Suprapubic skin (tissue), 4 donors: Measurements from ENCODE around the gene CRYBG2. TPM values are rescaled to one million over a fixed set of nuclear protein-coding genes. Genes with fewer than 3 reads are reported as not detected.

Experiments used
- DNase-seq, 2 donors: peaks; one replicate each; pipeline ENCODE4 v3.0.0-alpha.2; 2019; ENCODE audit warnings: low spot score in 2 of 2
- H3K27ac ChIP-seq: fragments of 200-600 bp; sonication (generic); one replicate; pipeline ENCODE4 v1.5.1; 2019
- H3K27me3 ChIP-seq: fragments of 200-600 bp; sonication (generic); one replicate; pipeline ENCODE4 v1.5.1; 2019
- H3K36me3 ChIP-seq: fragments of 200-600 bp; sonication (generic); one replicate; pipeline ENCODE4 v1.5.1; 2019
- H3K4me1 ChIP-seq: fragments of 200-600 bp; sonication (generic); one replicate; pipeline ENCODE4 v1.5.1; 2019
- H3K4me3 ChIP-seq: fragments of 200-600 bp; sonication (generic); one replicate; pipeline ENCODE4 v1.5.1; 2019; ENCODE audit warnings: mild to moderate bottlenecking
- H3K9me3 ChIP-seq: fragments of 200-600 bp; sonication (generic); one replicate; pipeline ENCODE4 v1.5.1; 2019
- EP300 ChIP-seq: sonication (generic); formaldehyde crosslinking; IDR thresholded peaks from one replicate; pipeline ENCODE4 v1.6.1; 2017; ENCODE audit warnings: antibody characterized with exemption
- POLR2A ChIP-seq, 2 donors: fragments of 450-650 bp; IDR thresholded peaks; one replicate each; pipeline ENCODE4 v1.6.1; 2017; ENCODE audit warnings: antibody characterized with exemption in 2 of 2, mild to moderate bottlenecking in 2 of 2, moderate library complexity in 2 of 2
- POLR2AphosphoS5 ChIP-seq, 3 donors: sonication (generic); formaldehyde crosslinking; IDR thresholded peaks; one replicate each; pipeline ENCODE4 v1.6.1; 2017; ENCODE audit warnings: antibody characterized with exemption in 3 of 3
- WGBS: methylation state at CpG from one replicate; pipeline ENCODE4 v1.1.5; 2018; 5-methylcytosine and 5-hydroxymethylcytosine counted together
- total RNA-seq, 4 donors: library from RNA; depleted of rRNA; stranded (reverse); fragments of >200 nt; gene quantifications; one replicate each; pipeline ENCODE4 v1.1.0, GENCODE V29; 2016
- TF ChIP-seq, protein P1 (sequence below), 2 donors: fragments of 200-600 bp in 1 of 2; fragments of 450-650 bp in 1 of 2; sonication (generic) in 1 of 2; IDR thresholded peaks; one replicate each; pipeline ENCODE4 v1.5.1; 2016 to 2019; ENCODE audit warnings: antibody characterized with exemption in 2 of 2, mild to moderate bottlenecking in 1 of 2, moderate library complexity in 1 of 2

The CRYBG2 gene
- total RNA-seq, 4 donors from 2014 or later: 47.8 to 96.9 (median 62.8) TPM

DNA sequence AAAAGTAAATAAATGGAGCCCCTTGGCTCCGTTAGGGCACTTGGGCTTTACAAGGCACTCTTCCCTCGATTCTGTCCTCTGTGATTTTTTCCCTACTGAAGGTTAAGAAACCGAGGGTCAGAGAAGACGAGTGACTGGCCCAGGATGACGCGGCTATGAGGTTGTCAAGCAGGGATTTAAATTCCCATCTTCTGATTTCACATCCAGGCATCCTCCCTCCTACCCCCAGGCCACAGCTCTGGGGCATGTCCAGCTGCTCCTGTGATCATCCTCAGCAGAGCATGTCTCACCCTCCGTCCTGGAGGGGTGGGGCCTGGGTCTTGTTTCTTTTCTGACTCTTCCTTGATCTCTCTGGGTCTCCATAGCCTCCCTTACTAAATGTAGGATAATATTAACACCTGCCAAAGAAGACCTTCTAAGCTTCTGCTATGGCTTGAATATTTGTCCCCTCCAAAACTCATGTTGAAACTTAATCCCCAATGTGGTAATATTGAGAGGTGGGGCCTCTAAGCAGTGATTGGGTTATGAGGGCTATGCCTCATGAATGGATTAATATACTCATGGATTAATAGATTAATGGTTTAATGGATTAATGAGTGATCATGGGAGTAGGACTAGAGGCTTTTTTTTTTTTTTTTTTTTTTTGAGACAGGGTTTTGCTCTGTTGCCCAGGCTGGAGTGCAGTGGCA is 4.6 kb downstream of the CRYBG2 start:
- TF ChIP-seq, protein P1, sequence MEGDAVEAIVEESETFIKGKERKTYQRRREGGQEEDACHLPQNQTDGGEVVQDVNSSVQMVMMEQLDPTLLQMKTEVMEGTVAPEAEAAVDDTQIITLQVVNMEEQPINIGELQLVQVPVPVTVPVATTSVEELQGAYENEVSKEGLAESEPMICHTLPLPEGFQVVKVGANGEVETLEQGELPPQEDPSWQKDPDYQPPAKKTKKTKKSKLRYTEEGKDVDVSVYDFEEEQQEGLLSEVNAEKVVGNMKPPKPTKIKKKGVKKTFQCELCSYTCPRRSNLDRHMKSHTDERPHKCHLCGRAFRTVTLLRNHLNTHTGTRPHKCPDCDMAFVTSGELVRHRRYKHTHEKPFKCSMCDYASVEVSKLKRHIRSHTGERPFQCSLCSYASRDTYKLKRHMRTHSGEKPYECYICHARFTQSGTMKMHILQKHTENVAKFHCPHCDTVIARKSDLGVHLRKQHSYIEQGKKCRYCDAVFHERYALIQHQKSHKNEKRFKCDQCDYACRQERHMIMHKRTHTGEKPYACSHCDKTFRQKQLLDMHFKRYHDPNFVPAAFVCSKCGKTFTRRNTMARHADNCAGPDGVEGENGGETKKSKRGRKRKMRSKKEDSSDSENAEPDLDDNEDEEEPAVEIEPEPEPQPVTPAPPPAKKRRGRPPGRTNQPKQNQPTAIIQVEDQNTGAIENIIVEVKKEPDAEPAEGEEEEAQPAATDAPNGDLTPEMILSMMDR (IDR thresholded peaks at IDR 0.05): no peak
- TF ChIP-seq EP300: no peak
- TF ChIP-seq POLR2AphosphoS5 (IDR thresholded peaks at IDR 0.05): no peak
- TF ChIP-seq POLR2A (IDR thresholded peaks at IDR 0.05): no peak

DNA sequence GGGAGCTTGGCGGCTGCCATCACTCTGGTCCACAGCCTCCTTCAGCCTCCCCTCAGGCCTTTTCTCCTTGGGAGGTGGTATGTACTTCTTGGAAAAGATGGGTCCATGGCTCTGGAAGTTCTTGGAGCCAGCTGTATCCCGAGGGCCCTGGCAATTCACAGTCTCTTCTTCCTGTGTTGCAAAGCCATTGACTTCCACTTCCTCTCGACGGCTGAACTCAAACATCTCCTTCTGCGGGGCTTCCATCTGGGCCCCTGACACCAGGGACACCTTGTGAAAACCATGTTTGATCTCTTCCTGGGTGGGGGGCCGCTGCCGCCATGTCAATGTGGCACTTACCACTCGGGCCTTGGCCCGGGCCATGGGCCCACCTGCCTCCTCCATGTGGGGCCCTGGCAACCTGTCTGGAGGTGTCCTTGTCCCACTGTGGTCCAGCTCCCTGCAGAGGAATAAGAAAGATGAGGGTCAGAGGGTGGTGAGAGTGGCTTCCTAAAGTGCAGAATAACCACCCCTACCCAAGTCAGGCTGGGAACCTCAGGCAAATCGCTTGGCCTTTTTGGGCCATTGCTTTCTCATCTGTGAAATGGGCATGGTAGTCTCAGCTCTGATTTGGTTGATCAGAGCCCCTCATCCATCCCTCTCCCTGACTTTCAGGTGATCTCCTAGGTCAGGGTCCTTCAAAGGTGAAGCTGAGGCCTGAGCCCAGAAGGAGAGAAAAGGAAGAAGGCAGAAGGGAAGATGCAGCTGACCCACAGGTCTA is 7.5 kb downstream of the CRYBG2 start:
- Histone ChIP-seq H3K9me3 (no peaks in the 10 kb centered on the region), H3K27me3 (no peaks in the 10 kb centered on the region), H3K4me3 (no peak overlapping the region), H3K4me1 (peaks cover 10% of the 10 kb centered on the region), H3K36me3 (peaks cover 5% of the 10 kb centered on the region), H3K27ac (no peak overlapping the region)
- no peak for DNase-seq
- WGBS: 78% methylated on average over 9 of the region's 10 CpGs
- no peak for TF ChIP-seq POLR2A (IDR thresholded peaks at IDR 0.05)
- TF ChIP-seq, protein P1 (IDR thresholded peaks at IDR 0.05): no peak
- TF ChIP-seq EP300: no peak
- no peak for TF ChIP-seq POLR2AphosphoS5 (IDR thresholded peaks at IDR 0.05)

More for the DNA sequence above, 4.6 kb downstream of the CRYBG2 start:
- no peaks in the 10 kb centered on the region for H3K9me3 ChIP-seq
- no peak overlapping the region for H3K27ac ChIP-seq
- H3K4me1 ChIP-seq: peaks cover 29% of the 10 kb centered on the region
- WGBS: 82% methylated on average over 7 of the region's 7 CpGs
- no peaks in the 10 kb centered on the region for H3K27me3 ChIP-seq
- no peak overlapping the region for H3K4me3 ChIP-seq
- H3K36me3 ChIP-seq: peaks cover 5% of the 10 kb centered on the region
- no peak for DNase-seq

DNA sequence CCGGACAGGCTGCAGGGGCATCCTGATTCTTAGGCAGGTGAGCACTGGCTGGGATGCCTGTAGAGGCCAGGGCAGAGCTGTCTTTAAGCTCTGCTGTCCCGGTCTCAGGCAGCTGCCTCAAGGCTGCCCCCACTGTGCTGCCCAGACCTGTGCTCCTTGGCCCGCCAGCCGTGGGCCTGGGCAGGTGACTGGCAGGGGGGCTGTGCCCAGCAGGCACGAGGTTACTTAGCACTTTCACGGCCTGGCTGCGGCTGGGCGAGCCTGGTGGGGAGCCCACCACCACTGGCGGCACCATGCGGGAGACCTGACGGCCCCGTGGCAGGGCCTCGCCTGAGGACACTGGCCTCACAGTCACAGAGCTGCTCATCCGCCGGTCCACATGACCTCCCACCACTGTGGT is 8.2 kb downstream of the CRYBG2 start:
- whole genome bisulfite sequencing: 100% methylated on average over 2 of the region's 15 CpGs
- peaks cover 5% of the 10 kb centered on the region for H3K36me3 ChIP-seq
- no peaks in the 10 kb centered on the region for H3K27me3 ChIP-seq
- no peaks in the 10 kb centered on the region for H3K9me3 ChIP-seq
- no peak for DNase-seq
- no peak overlapping the region for H3K27ac ChIP-seq
- TF ChIP-seq POLR2A (IDR thresholded peaks at IDR 0.05) (no peak), EP300 (no peak), POLR2AphosphoS5 (IDR thresholded peaks at IDR 0.05) (no peak)
- TF ChIP-seq, protein P1 (IDR thresholded peaks at IDR 0.05): no peak
- no peak overlapping the region for H3K4me3 ChIP-seq
- peaks cover 3% of the 10 kb centered on the region for H3K4me1 ChIP-seq

DNA sequence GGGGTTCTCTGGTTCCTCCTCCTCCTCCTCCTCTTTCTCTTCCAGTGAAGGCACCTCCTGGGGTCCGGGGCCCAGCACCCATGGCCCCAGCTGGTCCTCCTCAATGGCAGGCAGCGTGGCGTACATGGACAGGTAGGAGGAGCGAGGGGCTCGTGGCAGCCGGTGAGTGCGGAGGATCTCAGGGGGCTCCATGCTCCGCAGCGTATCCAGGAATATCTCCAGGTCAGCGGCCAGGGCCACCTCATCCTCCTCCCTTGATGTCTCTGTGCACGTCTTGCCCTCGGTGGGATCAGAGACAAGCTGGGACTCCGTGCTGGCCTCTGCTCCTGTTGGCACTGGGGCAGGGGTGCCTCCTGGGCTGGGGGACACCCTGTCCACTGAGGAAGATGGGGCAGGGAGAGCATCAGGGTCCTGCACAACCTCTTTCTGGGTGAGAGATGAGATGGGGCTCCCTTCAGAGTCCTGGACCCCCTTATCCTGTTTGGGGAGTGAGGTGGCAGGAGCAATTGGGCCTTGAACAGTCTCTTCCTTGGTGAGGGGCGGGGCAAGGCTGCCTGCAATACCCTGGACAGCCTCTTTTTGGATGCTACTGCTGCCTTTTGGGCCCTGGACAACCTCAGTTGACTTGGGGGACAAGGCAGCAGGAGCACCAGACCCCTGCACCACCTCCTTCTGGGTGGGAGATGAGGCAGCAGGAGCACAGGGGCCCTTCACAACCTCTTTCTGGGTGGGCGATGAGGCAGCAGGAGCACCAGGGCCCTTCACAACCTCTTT is 9.6 kb downstream of the CRYBG2 start:
- no peaks in the 10 kb centered on the region for H3K27me3 ChIP-seq
- H3K9me3 ChIP-seq: no peaks in the 10 kb centered on the region
- no peak overlapping the region for H3K4me3 ChIP-seq
- TF ChIP-seq EP300 (no peak), POLR2A (IDR thresholded peaks at IDR 0.05) (no peak), POLR2AphosphoS5 (IDR thresholded peaks at IDR 0.05) (no peak)
- TF ChIP-seq, protein P1 (IDR thresholded peaks at IDR 0.05): no peak
- DNase-seq: no peak
- H3K27ac ChIP-seq: no peak overlapping the region
- H3K36me3 ChIP-seq: peaks cover 5% of the 10 kb centered on the region
- no peaks in the 10 kb centered on the region for H3K4me1 ChIP-seq
- WGBS: 97% methylated on average over 13 of the region's 15 CpGs

DNA sequence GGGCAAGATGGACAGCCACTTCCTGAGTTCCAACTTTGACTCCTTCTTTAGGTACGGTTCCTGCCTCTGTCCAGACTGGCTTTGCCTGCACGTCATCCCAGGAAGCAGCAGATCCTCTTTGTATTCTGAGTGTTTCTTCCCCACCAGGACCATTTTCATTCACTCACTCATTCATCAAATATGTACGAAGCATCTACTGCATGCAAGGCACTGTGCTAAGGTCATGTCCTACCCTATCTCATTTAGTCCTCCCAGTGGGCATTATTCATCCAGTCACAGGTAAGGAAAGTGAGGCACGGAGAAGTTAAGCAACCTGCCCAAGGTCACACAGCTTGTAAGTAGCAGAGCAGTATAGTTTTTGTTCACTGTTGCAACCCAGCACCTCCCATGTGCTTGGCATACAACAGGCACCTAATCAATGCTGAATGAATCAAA is 13.9 kb downstream of the CRYBG2 start:
- Histone ChIP-seq H3K4me3 (no peak overlapping the region), H3K27me3 (peaks cover 5% of the 10 kb centered on the region), H3K27ac (no peak overlapping the region), H3K36me3 (no peaks in the 10 kb centered on the region), H3K4me1 (peaks cover 21% of the 10 kb centered on the region), H3K9me3 (no peaks in the 10 kb centered on the region)
- no peak for TF ChIP-seq EP300
- TF ChIP-seq POLR2A (IDR thresholded peaks at IDR 0.05): no peak
- TF ChIP-seq, protein P1 (IDR thresholded peaks at IDR 0.05): no peak
- TF ChIP-seq POLR2AphosphoS5 (IDR thresholded peaks at IDR 0.05): no peak
- no peak for DNase-seq
- WGBS: 72% methylated on average over 4 of the region's 4 CpGs
